HG03196 (cell line): ENCODE results near the gene TECR.
"Not testable (repeated sequence)": the region's sequence is repeated elsewhere in the genome, so short reads cannot be mapped to it uniquely, and the experiment has no call there.

Experiments used
- ATAC-seq: cut with Tn5 transposase; IDR thresholded peaks from one replicate; pipeline ENCODE4 v1.9.1; 2021; ENCODE audit not compliant: unreplicated experiment

TECR gene

DNA sequence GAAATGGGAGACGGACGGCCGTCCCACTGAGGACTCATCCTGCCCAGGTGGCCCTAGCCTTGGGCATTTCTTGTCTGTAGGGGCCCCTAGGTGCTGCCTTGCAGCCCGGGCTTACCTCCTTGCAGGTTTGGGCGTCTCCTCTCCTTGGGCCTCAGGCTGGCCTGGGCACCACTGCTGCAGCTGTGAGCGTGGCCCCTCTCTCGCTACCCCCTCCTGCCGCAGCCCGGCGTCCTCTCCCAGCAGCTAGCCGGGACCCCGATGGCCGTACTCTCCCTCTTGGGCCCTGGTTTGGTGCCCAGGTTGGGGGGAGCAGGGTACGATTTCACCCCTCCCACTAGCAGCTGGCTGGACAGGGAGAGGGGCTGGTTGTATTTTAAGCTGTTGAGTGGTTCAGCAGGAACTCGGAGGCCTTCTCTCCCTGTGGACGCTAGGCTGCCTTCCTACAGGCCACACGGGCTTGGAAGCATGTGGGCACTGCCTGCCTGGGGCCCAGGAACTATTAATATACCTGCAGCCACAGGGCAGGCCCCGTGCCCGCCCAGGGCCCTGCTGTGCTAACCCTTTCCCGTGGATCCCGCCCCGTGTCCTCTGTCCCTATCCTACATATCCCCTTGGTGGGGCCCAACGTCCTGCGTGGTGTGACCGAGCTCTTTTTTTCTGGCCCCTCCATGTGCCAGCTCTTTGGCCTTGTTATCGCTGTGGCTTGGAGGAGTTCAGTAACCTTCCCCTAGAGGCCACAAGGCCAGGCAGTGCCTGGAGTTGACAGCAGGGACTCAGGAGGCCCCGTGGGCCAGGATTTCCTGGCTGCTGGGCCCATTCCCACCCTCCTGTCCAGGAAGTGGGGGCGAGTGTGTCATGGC lies 30.8 kb downstream of the TECR start:
- no peak for ATAC-seq

- ATAC-seq, result no peak
These were observed 31.3 kb downstream of the TECR start for GRCh38 chr19:14560776-14561108.

DNA sequence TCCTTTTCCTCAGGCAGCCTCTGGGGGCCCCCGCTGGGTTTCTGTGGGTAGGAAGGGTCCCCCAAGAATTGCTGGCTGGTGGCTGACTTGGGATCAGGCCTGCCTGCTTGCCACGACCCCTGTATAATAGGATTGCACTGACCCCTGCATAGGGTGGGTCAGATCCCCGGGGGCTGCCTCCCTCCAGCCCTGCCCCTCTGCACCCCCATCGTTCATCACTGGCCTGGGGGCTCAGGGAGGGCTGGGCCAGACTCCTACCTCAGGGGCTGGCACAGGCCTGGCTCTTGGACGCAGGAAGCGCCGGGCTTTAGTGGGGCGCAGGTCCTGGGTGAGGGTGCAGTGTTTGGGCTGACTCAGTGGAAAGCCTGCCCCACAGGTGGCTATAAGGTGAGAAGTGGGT lies 31.9 kb downstream of the TECR start:
- ATAC-seq, result no peak

DNA sequence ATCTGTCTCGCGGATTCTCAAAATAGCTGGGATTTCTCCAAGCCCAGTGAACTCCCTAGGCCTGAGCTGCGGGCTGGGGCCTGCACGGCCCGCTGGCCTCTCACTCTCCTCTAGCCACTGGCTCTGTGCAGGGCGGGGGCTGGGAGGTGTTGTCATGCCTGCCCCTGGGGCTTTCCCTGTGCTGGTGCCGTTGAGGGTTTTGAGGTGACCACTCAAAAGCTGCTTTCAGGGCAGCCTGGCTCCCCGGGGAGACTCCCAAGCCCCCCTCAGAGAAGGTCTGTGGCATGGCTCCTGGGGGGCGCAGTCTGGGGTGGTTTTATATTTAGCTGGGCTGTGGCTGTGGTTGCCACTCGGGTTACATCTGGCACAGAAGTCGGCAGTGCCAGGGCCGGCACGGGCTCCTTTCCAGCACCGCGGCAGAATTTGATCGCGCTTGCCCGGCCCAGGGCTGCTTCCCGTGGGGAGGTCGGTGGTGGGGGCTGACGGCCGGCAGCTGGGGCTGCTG lies 32.5 kb downstream of the TECR start:
- no peak for ATAC-seq

DNA sequence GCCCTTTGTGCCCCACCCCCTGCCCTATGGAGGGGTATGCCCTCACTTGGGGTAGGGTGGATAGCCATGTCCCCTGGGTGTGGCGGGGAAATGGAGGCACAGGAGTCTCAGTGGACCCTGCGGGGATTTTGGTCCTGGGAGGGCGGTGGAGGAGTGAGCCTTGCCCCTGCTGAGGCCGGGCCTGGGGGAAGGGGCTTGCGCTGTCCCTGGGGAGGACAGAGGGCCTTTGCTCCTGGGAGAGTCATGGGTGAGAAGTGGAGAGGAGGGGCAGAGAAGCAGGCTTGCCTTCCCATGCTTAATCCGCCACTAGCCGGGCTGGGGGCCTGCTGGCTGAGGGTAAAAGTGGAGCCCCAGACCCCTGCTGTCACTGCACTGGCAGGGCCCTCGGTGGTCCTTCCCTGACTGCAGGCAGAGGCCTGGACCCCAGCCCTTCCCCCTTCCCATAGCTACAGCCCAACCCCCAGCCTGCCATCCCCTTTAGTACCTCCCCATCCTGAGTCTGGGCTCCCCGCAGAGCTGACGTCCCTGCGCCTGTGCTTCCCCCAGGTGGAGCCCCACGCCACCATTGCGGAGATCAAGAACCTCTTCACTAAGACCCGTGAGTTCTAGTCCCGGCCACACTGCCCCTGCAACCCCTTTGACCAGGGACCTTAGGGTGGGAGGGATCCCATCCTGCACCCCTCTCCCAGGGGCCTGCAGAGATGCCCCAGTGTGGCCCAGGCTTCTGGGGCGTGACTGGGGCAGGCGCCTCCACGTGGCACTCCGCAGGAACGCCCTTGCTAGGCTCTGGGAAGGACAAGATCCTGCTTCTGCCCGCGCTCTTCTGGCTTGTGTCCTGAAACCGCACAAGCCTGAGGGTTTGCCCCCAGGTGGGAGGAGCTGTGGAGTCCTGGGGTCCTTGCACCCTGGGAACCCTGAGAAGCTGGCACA lies 33.5 kb downstream of the TECR start:
- ATAC-seq, result no peak

- ATAC-seq, result no peak
These were observed 34.2 kb downstream of the TECR start for GRCh38 chr19:14563590-14563926.

DNA sequence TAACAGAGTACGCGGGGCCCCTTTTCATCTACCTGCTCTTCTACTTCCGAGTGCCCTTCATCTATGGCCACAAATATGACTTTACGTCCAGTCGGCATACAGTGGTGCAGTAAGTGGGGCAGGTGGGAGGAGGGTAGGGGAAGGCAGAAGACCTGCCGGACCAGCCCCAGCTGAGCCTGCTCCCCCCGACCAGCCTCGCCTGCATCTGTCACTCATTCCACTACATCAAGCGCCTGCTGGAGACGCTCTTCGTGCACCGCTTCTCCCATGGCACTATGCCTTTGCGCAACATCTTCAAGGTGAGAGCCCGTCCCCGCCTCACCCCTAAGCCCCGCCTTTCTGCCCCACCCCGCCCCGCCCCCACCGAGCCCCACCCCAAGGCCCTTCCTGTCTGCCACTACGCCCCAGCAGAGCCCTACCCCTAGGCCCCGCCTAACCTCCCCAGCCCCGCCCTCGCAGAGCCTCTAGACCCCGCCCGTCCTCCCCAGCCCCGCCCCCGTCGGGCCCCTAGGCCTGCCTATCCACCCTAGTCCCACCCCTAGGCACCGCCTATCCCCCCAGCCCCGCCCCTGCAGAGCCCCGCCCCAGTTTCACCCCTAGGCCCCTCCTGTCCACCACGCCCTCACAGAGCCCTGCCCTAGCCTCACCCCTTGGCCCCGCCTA lies 34.7 kb downstream of the TECR start:
- no peak for ATAC-seq

GRCh38 chr19:14564652-14565297 lies 35.4 kb downstream of the TECR start:
- not testable (repeated sequence) for ATAC-seq

DNA sequence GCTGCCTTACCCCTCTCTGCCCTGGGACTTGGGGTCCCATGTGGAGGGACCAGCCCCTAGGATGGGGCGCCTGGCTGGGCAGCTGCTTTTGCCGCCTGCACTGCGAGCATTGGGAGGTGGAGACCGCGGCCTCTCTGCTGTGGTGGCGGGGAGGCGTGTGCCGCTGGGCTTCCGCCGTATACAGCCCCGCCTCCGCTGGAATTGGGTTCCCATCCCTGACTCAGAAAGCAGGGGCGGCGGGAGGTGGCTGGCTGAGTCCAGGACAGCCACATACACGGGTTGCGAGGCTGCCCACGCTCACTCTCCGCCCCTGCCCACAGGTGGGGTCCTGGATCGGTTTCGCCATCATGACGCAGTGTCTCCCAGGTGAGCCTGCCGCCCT lies 35.9 kb downstream of the TECR start:
- ATAC-seq, result no peak

DNA sequence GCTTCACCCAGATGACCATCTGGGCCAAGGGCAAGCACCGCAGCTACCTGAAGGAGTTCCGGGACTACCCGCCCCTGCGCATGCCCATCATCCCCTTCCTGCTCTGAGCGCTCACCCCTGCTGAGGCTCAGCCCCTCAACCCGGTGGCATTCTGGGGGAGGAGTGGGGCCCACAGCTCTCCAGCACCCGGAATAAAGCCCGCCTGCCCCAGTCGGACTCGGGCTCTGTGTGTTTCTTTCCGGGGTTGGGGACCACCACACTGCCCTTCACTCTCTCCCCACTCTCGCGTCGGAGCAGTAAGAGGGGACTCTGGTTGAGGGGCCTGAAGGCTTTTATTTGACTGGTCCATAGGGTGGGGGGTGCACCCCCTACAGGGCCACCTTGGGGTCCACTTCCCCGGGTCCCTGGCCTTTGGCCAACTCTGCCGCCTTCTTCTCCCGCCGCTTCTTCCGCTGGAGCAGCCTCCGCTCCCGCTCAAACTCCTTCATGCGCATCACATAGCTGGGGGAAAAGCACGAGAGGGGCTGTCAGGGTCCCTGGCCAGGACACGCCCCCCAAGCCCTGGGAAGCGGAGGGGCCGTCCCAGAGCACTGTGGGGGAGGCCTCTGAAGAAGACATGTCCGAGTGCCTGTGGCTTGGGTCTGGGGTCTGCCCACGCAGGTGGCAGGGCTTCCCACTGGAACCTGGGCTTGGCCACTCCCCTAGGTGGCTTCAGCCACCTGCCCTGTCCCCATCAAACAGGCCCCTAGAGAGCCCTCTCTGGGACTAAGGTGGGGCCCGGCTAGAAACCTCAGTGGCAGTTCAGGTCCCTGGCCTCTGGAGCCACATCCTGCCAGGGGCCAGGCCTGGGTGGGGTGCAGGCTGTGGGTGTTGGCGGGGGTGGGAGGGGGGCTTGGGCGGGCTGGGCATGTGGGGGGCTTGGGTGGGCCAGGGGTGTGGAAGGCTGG lies 36.6 kb downstream of the TECR start:
- ATAC-seq, result no peak

DNA sequence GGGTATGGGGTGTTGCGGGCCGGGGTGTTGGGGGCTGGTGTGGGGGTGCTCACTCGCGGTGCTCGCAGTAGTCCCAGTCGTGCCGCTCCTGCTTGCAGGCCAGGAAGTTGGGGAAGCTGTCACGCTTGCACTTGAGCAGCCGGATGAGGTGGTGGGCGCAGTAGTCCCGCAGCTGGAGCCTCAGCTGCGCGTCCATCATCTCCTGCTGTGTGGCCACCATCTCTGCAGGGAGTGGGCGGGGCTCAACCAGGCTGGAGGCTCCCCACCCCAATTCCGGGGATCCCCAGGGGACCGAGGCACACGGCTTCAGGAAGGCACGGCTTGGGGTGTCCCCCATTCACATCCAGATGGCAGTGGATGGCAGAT lies 37.3 kb downstream of the TECR start:
- ATAC-seq, result no peak

DNA sequence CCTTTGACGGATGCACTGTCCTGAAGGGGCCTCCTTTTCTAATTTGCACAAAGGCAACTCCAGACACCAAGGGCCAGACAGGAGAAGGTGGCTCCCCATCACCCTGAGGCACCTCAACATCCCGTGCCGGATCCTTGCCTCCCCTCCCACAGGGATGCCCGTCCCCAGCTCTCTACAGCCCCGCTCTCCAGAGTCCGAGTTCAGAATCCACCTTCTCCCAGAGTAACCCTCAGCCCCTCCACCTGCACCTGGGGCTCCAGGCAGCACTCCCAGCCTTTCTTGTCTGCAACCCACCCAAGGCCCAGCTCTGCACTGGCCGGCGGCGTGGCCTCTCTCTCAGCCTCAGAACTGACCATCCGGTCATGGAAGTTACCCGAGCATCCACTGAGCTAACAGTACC lies 37.7 kb downstream of the TECR start:
- ATAC-seq, result no peak

GRCh38 chr19:14570864-14571527 lies 41.6 kb downstream of the TECR start:
- ATAC-seq, result no peak

- ATAC-seq, result peak; percentile 71
These were observed 42.5 kb downstream of the TECR start, which contains the start of gene NDUFB7 for GRCh38 chr19:14571695-14572490. Gene NDUFB7 (minus strand): TSS chr19:14572066. CDS start chr19:14572000, 66 bp downstream.

DNA sequence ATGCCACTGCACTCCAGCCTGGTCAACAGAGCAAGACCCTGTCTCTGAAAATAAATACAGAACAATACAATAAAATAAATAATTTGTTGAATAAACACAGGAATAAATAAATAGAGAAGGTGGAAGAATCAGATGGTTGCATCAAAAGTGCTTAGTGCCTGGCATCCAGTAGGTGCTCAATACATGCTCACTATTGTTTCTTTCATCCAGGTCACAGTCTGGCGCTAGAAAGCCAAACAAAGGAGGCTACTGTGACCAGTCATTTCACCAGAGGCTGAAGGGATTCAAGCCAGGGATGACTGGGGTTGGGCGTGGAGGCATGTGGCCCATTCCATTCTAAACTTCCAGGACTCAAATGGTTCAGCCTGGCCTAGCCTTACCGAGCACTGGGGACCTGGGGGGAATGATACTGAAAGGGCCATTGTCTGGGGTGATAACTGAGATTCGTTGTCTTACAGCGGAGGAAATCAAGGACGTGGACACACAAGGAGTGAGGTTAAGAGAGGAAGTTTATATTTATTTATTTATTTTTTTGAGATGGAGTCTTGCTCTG lies 46.1 kb downstream of the TECR start:
- no peak for ATAC-seq

GRCh38 chr19:14576363-14576762 lies 47.0 kb downstream of the TECR start:
- no peak for ATAC-seq

DNA sequence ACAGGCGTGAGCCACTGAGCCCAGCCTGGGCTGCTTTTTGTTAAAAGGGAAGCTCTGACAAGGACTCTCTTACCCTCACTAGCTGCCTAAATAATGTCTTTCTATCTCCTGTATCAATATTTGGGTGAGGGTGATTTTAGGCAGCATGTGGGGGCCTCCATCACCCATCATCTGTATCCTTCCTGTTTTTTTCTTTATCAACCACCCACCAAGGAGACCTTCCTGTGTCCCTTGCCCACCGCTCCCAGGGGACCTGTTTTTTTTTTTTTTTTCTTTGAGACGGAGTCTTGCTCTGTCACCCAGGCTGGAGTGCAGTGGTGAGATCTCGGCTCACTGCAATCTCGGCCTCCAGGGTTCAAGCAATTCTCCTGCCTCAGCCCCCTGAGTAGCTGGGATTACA lies 47.9 kb downstream of the TECR start:
- ATAC-seq, result no peak

GRCh38 chr19:14577885-14578427 lies 48.6 kb downstream of the TECR start:
- ATAC-seq, result peak; percentile 30
